Vagina (tissue), 2 donors: ENCODE results near the gene RASA2.

ENCODE experiments used
- CTCF ChIP-seq, 3 experiments: fragments of 450-650 bp in 2 of 3; fragments of 200-600 bp in 1 of 3; sonication (generic) in 1 of 3; IDR thresholded peaks; one replicate each; pipeline ENCODE4 v1.5.1; 2017 to 2019; ENCODE audit warnings: antibody characterized with exemption in 3 of 3, mild to moderate bottlenecking in 2 of 3, moderate library complexity in 2 of 3
- POLR2A ChIP-seq, 2 donors: fragments of 450-650 bp; IDR thresholded peaks; one replicate each; pipeline ENCODE4 v1.6.1; 2017; ENCODE audit warnings: antibody characterized with exemption in 2 of 2, mild to moderate bottlenecking in 2 of 2, moderate library complexity in 2 of 2
- POLR2AphosphoS5 ChIP-seq, 2 donors: sonication (generic); formaldehyde crosslinking; IDR thresholded peaks; one replicate each; pipeline ENCODE4 v1.9.0; 2017; ENCODE audit warnings: antibody characterized with exemption in 2 of 2, mild to moderate bottlenecking in 2 of 2, low read depth in 1 of 2; ENCODE audit not compliant: insufficient read depth in 1 of 2

DNA sequence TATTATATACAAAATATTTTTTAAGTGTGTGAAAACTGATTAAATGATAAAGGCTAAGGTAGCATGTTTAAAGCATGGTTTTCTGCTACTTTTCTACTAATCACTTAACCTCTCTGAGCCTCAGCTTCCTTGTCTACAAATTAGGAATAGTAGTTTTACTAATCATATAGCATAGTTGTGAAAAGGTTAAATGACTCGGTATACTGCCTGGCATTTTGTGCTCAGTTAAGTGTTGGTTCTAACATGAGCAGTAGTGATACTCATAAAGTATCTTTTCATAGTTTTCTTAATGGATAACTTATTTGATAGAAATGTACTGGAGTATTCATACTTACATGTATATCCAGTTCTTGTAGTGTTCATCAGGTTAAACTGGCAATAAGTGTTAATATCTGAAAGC is 13.6 kb downstream of the RASA2 start:
- TF ChIP-seq CTCF (IDR thresholded peaks at IDR 0.05) (no peak), POLR2A (IDR thresholded peaks at IDR 0.05) (no peak), POLR2AphosphoS5 (IDR thresholded peaks at IDR 0.05; ENCODE audit: insufficient read depth in 1 of 2, low read depth in 1 of 2) (no peak)
